ENCODE data around the gene KIF5C.

The KIF5C gene

GRCh38 chr2:148984449-148984848, 109.4 kb downstream of the KIF5C start:
- DNase-seq, result no peak

GRCh38 chr2:148987286-148987685, 112.3 kb downstream of the KIF5C start:
- no peak for DNase-seq

- DNase-seq, result no peak
Measured at GRCh38 chr2:148988337-148988736, 113.3 kb downstream of the KIF5C start.

GRCh38 chr2:148989882-148990493, 115.0 kb downstream of the KIF5C start:
- peak in 34 of 56 donors; percentile 10 to 76 (median 40) for DNase-seq

GRCh38 chr2:148990968-148991367, 115.9 kb downstream of the KIF5C start:
- no peak for DNase-seq

- DNase-seq, result no peak
Measured at GRCh38 chr2:148992448-148992847, 117.4 kb downstream of the KIF5C start.

GRCh38 chr2:148993351-148993750, 118.3 kb downstream of the KIF5C start:
- no peak for DNase-seq

GRCh38 chr2:148994341-148994740, 119.3 kb downstream of the KIF5C start:
- DNase-seq, result no peak

- DNase-seq, result no peak
Measured at GRCh38 chr2:148996805-148997204, 121.8 kb downstream of the KIF5C start.

- DNase-seq, result peak in 1 of 56 donors; percentile 25
Measured at GRCh38 chr2:148998165-148998830, 123.3 kb downstream of the KIF5C start.

GRCh38 chr2:148998831-148999200, 123.8 kb downstream of the KIF5C start:
- no peak for DNase-seq

GRCh38 chr2:148999451-148999921, 124.5 kb downstream of the KIF5C start:
- peak in 2 of 56 donors; percentile 11 to 12 for DNase-seq

- DNase-seq, result peak in 1 of 56 donors; percentile 18
Measured at GRCh38 chr2:149000158-149000938, 125.3 kb downstream of the KIF5C start.

GRCh38 chr2:149001496-149001895, 126.5 kb downstream of the KIF5C start:
- no peak for DNase-seq

- peak in 11 of 56 donors; percentile 8 to 85 (median 64) for DNase-seq
Measured at GRCh38 chr2:149002378-149002890, 127.4 kb downstream of the KIF5C start.

GRCh38 chr2:149002891-149003740, 128.1 kb downstream of the KIF5C start:
- peak in 23 of 56 donors; percentile 18 to 85 (median 44) for DNase-seq

- no peak for DNase-seq
Measured at GRCh38 chr2:149004836-149005235, 129.8 kb downstream of the KIF5C start.

GRCh38 chr2:149005471-149006077, 130.5 kb downstream of the KIF5C start:
- no peak for DNase-seq

GRCh38 chr2:149006883-149007543, 132.0 kb downstream of the KIF5C start:
- no peak for DNase-seq

GRCh38 chr2:149008381-149008780, 133.4 kb downstream of the KIF5C start:
- no peak for DNase-seq
